Measurements from ENCODE around the gene RBM23.

GRCh38 chr14:22852599-22852939, 66.4 kb downstream of the RBM23 start:
- no peak for TF ChIP-seq RAD21 (conservative IDR thresholded peaks at IDR 0.05)
- TF ChIP-seq CTCF (IDR thresholded peaks at IDR 0.05; ENCODE audit: poor library complexity, severe bottlenecking): no peak
- no peak for TF ChIP-seq POLR2AphosphoS5 (IDR thresholded peaks at IDR 0.05)
- no peak for TF ChIP-seq EZH2 (IDR thresholded peaks at IDR 0.05; ENCODE audit: borderline replicate concordance, insufficient read depth, low read length, poor library complexity, severe bottlenecking)
- TF ChIP-seq EP300 (conservative IDR thresholded peaks at IDR 0.05; ENCODE audit: poor library complexity, severe bottlenecking): no peak
- TF ChIP-seq REST (IDR thresholded peaks at IDR 0.05; ENCODE audit: borderline replicate concordance): no peak
- TF ChIP-seq MXI1 (conservative IDR thresholded peaks at IDR 0.05; ENCODE audit: poor library complexity, severe bottlenecking): no peak
- no peak for TF ChIP-seq TAF1 (IDR thresholded peaks at IDR 0.05; ENCODE audit: low read depth)
